B cell (primary cell): ENCODE results near the gene RFX2. TPM values are rescaled to one million over a fixed set of nuclear protein-coding genes. Genes with fewer than 3 reads are reported as not detected.

Experiments used
- ATAC-seq: fragments of 200-7000 bp; cut with Tn5 transposase; one replicate; pipeline ENCODE4 v1.10.0; 2021; ENCODE audit warnings: low read depth, mild to moderate bottlenecking, moderate number of reproducible peaks, moderate library complexity
- CTCF ChIA-PET: fragments of 350-600 bp; sonication (Branson Sonifier 250); formaldehyde crosslinking; loops from one replicate; lab custom pipeline; 2021; ENCODE audit warnings: antibody characterized with exemption, inconsistent platforms; lab: Charles Lee
- POLR2A ChIA-PET: fragments of 350-600 bp; sonication (Branson Sonifier 250); formaldehyde crosslinking; loops from one replicate; lab custom pipeline; 2021; ENCODE audit warnings: antibody characterized with exemption; lab: Charles Lee
- DNase-seq: peaks from one replicate; pipeline ENCODE4 v3.0.0; 2013
- H2AFZ ChIP-seq: 2 replicates; pipeline ENCODE4 v1.6.1; 2012; ENCODE audit warnings: mild to moderate bottlenecking, low read depth, low read length; ENCODE audit not compliant: insufficient read depth, poor library complexity, severe bottlenecking
- H3K27ac ChIP-seq, 2 donors: 1 replicate in 1 of 2; 2 replicates in 1 of 2; pipeline ENCODE4 v1.5.1; 2012 to 2013; ENCODE audit warnings: low read length in 2 of 2, mild to moderate bottlenecking in 2 of 2, moderate library complexity in 1 of 2
- H3K27me3 ChIP-seq, 4 experiments: fragments of 200-600 bp in 1 of 4; sonication (generic) in 1 of 4; replicated peaks in 1 of 4; 1 replicate in 2 of 4; 2 replicates in 2 of 4; pipeline versions ENCODE4 v1.6.1 to v1.7.0; 2013 to 2016; ENCODE audit warnings: low read length in 3 of 4, mild to moderate bottlenecking in 2 of 4, mixed read lengths in 1 of 4, moderate library complexity in 1 of 4; ENCODE audit not compliant: insufficient read depth in 4 of 4, control insufficient read depth in 3 of 4; ENCODE audit errors: control extremely low read depth in 1 of 4
- H3K36me3 ChIP-seq, 2 experiments: replicated peaks in 1 of 2; 1 replicate in 1 of 2; 2 replicates in 1 of 2; pipeline versions ENCODE4 v1.6.1 to v1.7.1; 2013; ENCODE audit warnings: low read length in 1 of 2; ENCODE audit not compliant: insufficient read depth in 2 of 2, control insufficient read depth in 1 of 2; ENCODE audit errors: control extremely low read depth in 1 of 2, extremely low read depth in 1 of 2
- H3K4me1 ChIP-seq, 2 donors: fragments of 200-600 bp in 1 of 2; sonication (generic) in 1 of 2; 1 replicate in 1 of 2; 2 replicates in 1 of 2; pipeline versions ENCODE4 v1.5.1 to v1.6.1; 2013 to 2017; ENCODE audit warnings: low read length in 2 of 2; ENCODE audit not compliant: control insufficient read depth in 2 of 2, insufficient read depth in 2 of 2
- H3K4me2 ChIP-seq: replicated peaks from 2 replicates; pipeline ENCODE3; 2012; ENCODE audit warnings: mild to moderate bottlenecking, low read depth, low read length; ENCODE audit not compliant: poor library complexity, severe bottlenecking
- H3K4me3 ChIP-seq, 5 experiments: fragments of 200-600 bp in 1 of 5; sonication (generic) in 1 of 5; 1 replicate in 3 of 5; 2 replicates in 2 of 5; pipeline versions ENCODE4 v1.5.1 to v1.7.0; 2011 to 2016; ENCODE audit warnings: low read length in 4 of 5, mild to moderate bottlenecking in 4 of 5, low read depth in 2 of 5, control low read depth in 1 of 5, moderate library complexity in 1 of 5; ENCODE audit not compliant: insufficient read depth in 1 of 5; ENCODE audit errors: control extremely low read depth in 1 of 5, extremely low read depth in 1 of 5
- H3K79me2 ChIP-seq: fragments of 200-600 bp; sonication (generic); one replicate; pipeline ENCODE4 v1.6.0; 2016; ENCODE audit warnings: low read length; ENCODE audit not compliant: control insufficient read depth, insufficient read depth
- H3K9ac ChIP-seq: fragments of 200-600 bp; sonication (generic); 2 replicates; pipeline ENCODE4 v1.6.1; 2017; ENCODE audit warnings: mild to moderate bottlenecking, low read length, moderate library complexity
- H3K9me3 ChIP-seq, 3 donors: one replicate each; pipeline versions ENCODE4 v1.6.1 to v1.7.1; 2013; ENCODE audit warnings: low read length in 2 of 3; ENCODE audit not compliant: control insufficient read depth in 2 of 3, insufficient read depth in 1 of 3; ENCODE audit errors: control extremely low read depth in 1 of 3
- H4K20me1 ChIP-seq: 2 replicates; pipeline ENCODE4 v1.6.0; 2012; ENCODE audit warnings: mild to moderate bottlenecking, low read length; ENCODE audit not compliant: insufficient read depth, control insufficient read depth, poor library complexity, severe bottlenecking
- H3K27ac Mint-ChIP-seq: one replicate; pipeline ENCODE4 v1.8.0; 2021; ENCODE audit warnings: mixed read lengths
- H3K27me3 Mint-ChIP-seq: one replicate; pipeline ENCODE4 v1.8.0; 2021; ENCODE audit warnings: mixed read lengths
- H3K4me1 Mint-ChIP-seq: one replicate; pipeline ENCODE4 v1.8.0; 2021; ENCODE audit warnings: mixed read lengths
- H3K4me3 Mint-ChIP-seq: one replicate; pipeline ENCODE4 v1.8.0; 2021; ENCODE audit warnings: mixed read lengths
- H3K9me3 Mint-ChIP-seq: one replicate; pipeline ENCODE4 v1.8.0; 2022; ENCODE audit warnings: mixed read lengths; ENCODE audit not compliant: insufficient read depth
- CTCF ChIP-seq: fragments of 200-600 bp; IDR thresholded peaks from one replicate; pipeline ENCODE4 v1.8.0; 2022; ENCODE audit warnings: antibody characterized with exemption, mild to moderate bottlenecking
- EZH2 ChIP-seq: IDR thresholded peaks from 2 replicates; pipeline ENCODE4 v1.6.1; 2012; ENCODE audit warnings: borderline replicate concordance, low read depth, mild to moderate bottlenecking, moderate library complexity, low read length; ENCODE audit not compliant: insufficient read depth, poor library complexity, severe bottlenecking
- WGBS: methylation state at CpG from one replicate; pipeline ENCODE4 v1.1.5; 2013; ENCODE audit warnings: missing lambda C conversion rate; ENCODE audit not compliant: insufficient coverage; 5-methylcytosine and 5-hydroxymethylcytosine counted together
- intact Hi-C: fragments of 100-400 bp; cut with micrococcal nuclease; formaldehyde crosslinking; loops from one replicate; pipeline ENCODE4 v1.10.0; 2022
- polyA plus RNA-seq: library from polyadenylated mRNA; depleted of rRNA; stranded (reverse); fragments of >200 nt; gene quantifications from 2 replicates; pipeline ENCODE4 v1.2.3, GENCODE V29; 2012
- total RNA-seq, 2 donors: library from RNA; stranded (reverse); fragments of 120-200 nt in 1 of 2; gene quantifications; 1 replicate in 1 of 2; 2 replicates in 1 of 2; pipeline versions ENCODE4 v1.2.3 to v1.2.4, GENCODE V29; 2013 to 2022

Gene RFX2
- total and polyA plus RNA-seq, 2 donors (not counting 1 experiment from before 2014, with no cell fraction given), result 7.1 to 8.6 TPM

GRCh38 chr19:5977785-5978605 is 132.3 kb downstream of the RFX2 start, which contains the start of gene RANBP3:
RANBP3 (minus strand) TSS chr19:5978140; CDS start chr19:5978082, 58 bp downstream.
- WGBS, result under 1% methylated on average over 88 of the region's 88 CpGs
- Histone ChIP-seq H3K79me2 (peaks cover 57% of the 10 kb centered on the region), H3K9me3 (no peaks in the 10 kb centered on the region), H3K27me3 (no peaks in the 10 kb centered on the region), H2AFZ (peak within 1 kb of the TSS; percentile 88), H3K36me3 (peaks cover 0 to 17% of the 10 kb centered on the region in 2 experiments), H3K4me2 (peak within 1 kb of the TSS; percentile 93), H4K20me1 (peaks cover 45% of the 10 kb centered on the region), H3K4me3 (peak within 1 kb of the TSS; percentile 59 to 93 (median 91)), H3K4me1 (peaks cover 38 to 47% of the 10 kb centered on the region in 2 donors), H3K9ac (peak within 1 kb of the TSS; percentile 96), H3K27ac (peak within 1 kb of the TSS; percentile 59 to 91)
- H3K27ac Mint-ChIP-seq, result peak within 1 kb of the TSS; percentile 99
- peak; percentile 99 for DNase-seq
- CTCF ChIA-PET, result interaction anchor here (0.5 to 4.3 kb wide), 5 partner anchors 8 to 44 kb away, joined by 4 to 41 read pairs (median 8); no protein-coding TSS in a partner anchor
- peak within 1 kb of the TSS; percentile 97 for H3K4me3 Mint-ChIP-seq
- POLR2A ChIA-PET, result interaction anchor here (0.5 to 1.7 kb wide), 8 partner anchors 10 to 1465 kb away, joined by 3 to 8 read pairs (median 4); partner anchors contain the start of genes NDUFA11 and VMAC
- H3K9me3 Mint-ChIP-seq, result no peaks in the 10 kb centered on the region
- intact Hi-C loops, result loop anchor here (1.0 to 10.0 kb wide), 3 partner anchors 74 to 1003 kb away; partner anchors contain the start of genes RFX2 and VMAC
- H3K27me3 Mint-ChIP-seq, result no peaks in the 10 kb centered on the region
- peaks cover 47% of the 10 kb centered on the region for H3K4me1 Mint-ChIP-seq
- ATAC-seq, result peak; percentile 91
- TF ChIP-seq CTCF (no peak), EZH2 (no peak)
